GM12892 (cell line): Measurements from ENCODE around the gene GSC2.
"Not testable (repeated sequence)": the region's sequence is repeated elsewhere in the genome, so short reads cannot be mapped to it uniquely, and the experiment has no call there.

Experiments used
- POLR2A ChIP-seq: IDR thresholded peaks from 2 replicates; pipeline ENCODE4 v1.6.1; 2011; ENCODE audit warnings: low read depth, low read length, control low read depth
- POLR2AphosphoS5 ChIP-seq: IDR thresholded peaks from 2 replicates; pipeline ENCODE4 v1.6.1; 2011; ENCODE audit warnings: low read depth, low read length, control low read depth
- TAF1 ChIP-seq: IDR thresholded peaks from 2 replicates; pipeline ENCODE4 v1.6.1; 2011; ENCODE audit warnings: low read depth, mild to moderate bottlenecking, control low read depth, low read length, borderline replicate concordance

DNA sequence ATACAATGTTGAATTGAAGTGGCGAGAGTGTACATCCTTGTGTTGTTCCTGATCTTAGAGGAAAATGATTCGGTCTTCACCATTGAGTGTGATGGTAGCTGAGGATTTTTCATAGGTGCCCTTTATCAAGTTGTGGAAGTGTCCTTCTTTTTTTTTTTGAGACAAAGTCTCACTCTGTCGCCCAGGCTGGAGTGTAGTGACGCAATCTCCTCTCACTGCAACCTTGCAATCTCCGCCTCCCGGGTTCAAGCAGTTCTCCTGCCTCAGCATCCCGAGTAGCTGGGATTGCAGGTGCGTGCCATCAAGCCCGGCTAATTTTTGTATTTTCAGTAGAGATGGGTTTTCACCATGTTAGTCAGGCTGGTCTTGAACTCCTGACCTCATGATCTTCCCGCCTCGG, 8.6 kb upstream of the GSC2 start:
- not testable (repeated sequence) for TF ChIP-seq POLR2AphosphoS5, POLR2A, TAF1
